ENCODE results near the gene ETF1. TPM values are rescaled to one million over a fixed set of nuclear protein-coding genes. Genes with fewer than 3 reads are reported as not detected.

Gene ETF1
- total RNA-seq, 2 experiments from 2014 or later: 66.7 to 123 TPM

DNA sequence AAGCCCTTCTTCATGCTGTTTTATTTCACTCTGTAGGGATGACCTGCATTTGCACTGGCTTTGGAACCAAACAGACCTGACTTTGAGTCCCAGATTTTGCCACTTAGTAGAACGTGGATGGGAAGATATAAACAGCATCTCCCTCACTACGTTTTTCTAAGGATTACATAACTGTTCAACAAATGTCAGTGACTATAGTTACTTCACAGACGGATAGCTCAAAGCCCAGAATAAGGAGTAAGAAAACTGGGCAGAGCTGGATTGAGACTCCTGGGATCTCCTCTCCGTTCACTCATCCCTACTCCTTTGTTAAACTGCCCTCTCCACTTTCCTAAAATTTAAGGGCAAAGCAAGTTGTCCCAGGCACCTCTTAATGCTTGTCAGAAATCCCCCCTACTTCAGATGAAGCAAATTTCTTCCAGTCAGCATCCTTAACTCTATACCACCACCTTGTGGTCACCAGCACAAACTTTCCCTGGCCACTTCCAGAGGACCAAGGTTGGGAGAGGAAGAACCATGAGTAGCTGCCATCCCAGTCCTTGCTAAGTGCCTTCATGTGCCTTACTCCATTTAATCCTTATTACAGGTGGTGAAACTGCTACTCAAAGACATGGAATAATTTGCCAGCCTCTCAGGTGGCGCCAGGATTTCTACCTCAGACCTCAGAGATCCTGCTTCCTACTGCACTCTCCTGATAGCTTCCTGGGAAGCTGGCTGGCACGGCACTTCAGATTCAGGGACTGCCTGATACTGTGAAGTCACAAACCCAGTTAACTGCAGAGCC is 39.4 kb downstream of the ETF1 start:
- ChIA-PET CTCF (ENCODE audit: unreplicated experiment) (interaction anchor here (0.5 to 1.9 kb wide), 2 partner anchors 45 to 54 kb away, joined by 5 read pairs; no protein-coding TSS in a partner anchor), POLR2A (interaction anchor here (0.6 kb wide), 1 partner anchor 430 kb away, joined by 5 read pairs; no protein-coding TSS in a partner anchor)
- no peaks in the 10 kb centered on the region for H4K20me1 ChIP-seq (ENCODE audit: insufficient read depth, low read length)
- no peak overlapping the region for H3K4me3 ChIP-seq (ENCODE audit: low read depth, low read length, poor library complexity, severe bottlenecking)
- H3K4me2 ChIP-seq (ENCODE audit: low read length): no peak overlapping the region
- no peaks in the 10 kb centered on the region for H3K9me2 ChIP-seq (ENCODE audit: insufficient read depth, low read length)
- no TSS peak for BruUV-seq (replicated peaks)
- DNase-seq (ENCODE audit: low spot score): peak; percentile 68
- TF ChIP-seq, protein P1, sequence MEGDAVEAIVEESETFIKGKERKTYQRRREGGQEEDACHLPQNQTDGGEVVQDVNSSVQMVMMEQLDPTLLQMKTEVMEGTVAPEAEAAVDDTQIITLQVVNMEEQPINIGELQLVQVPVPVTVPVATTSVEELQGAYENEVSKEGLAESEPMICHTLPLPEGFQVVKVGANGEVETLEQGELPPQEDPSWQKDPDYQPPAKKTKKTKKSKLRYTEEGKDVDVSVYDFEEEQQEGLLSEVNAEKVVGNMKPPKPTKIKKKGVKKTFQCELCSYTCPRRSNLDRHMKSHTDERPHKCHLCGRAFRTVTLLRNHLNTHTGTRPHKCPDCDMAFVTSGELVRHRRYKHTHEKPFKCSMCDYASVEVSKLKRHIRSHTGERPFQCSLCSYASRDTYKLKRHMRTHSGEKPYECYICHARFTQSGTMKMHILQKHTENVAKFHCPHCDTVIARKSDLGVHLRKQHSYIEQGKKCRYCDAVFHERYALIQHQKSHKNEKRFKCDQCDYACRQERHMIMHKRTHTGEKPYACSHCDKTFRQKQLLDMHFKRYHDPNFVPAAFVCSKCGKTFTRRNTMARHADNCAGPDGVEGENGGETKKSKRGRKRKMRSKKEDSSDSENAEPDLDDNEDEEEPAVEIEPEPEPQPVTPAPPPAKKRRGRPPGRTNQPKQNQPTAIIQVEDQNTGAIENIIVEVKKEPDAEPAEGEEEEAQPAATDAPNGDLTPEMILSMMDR (conservative IDR thresholded peaks at IDR 0.05; ENCODE audit: low read length): peak; percentile 87
- TF ChIP-seq EZH2phosphoT487 (IDR thresholded peaks at IDR 0.05; ENCODE audit: borderline replicate concordance, low read depth, low read length): no peak
- H3K4me1 ChIP-seq (ENCODE audit: insufficient read depth, low read length, poor library complexity, severe bottlenecking): no peaks in the 10 kb centered on the region
- no peaks in the 10 kb centered on the region for H3K79me2 ChIP-seq (ENCODE audit: insufficient read depth, low read depth, low read length)
- no peak overlapping the region for H2AFZ ChIP-seq (ENCODE audit: low read length)
- H3K36me3 ChIP-seq (ENCODE audit: insufficient read depth, low read length): peaks cover 40% of the 10 kb centered on the region
- no peak overlapping the region for H3K27ac ChIP-seq (ENCODE audit: low read depth, low read length, poor library complexity, severe bottlenecking)
- H3K9me3 ChIP-seq (ENCODE audit: low read length): no peaks in the 10 kb centered on the region
- intact Hi-C loops (cut with micrococcal nuclease; ENCODE audit: unreplicated experiment): loop anchor here (1.0 to 2.0 kb wide), 3 partner anchors 39 to 323 kb away; no protein-coding TSS in a partner anchor

DNA sequence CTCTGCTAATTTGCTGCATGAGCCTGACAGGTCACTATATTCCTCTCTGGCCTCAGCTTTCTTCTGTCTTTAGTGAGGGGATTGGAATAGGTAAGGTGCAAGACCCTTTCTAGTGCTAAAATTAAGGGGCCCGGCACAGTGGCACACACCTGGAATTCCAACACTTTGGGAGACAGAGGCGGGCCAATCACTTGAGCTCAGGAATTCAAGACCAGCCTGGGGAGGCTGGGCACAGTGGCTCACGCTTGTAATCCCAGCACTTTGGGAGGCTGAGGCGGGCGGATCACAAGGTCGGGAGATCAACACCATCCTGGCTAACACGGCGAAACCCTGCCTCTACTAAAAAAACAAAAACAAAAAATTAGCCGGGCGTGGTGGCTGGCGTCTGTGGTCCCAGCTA is 40.5 kb downstream of the ETF1 start:
- H3K27ac ChIP-seq (ENCODE audit: low read depth, low read length, poor library complexity, severe bottlenecking): no peak overlapping the region
- peaks cover 28% of the 10 kb centered on the region for H3K36me3 ChIP-seq (ENCODE audit: insufficient read depth, low read length)
- no peaks in the 10 kb centered on the region for H3K79me2 ChIP-seq (ENCODE audit: insufficient read depth, low read depth, low read length)
- no peak for DNase-seq (ENCODE audit: low spot score)
- H2AFZ ChIP-seq (ENCODE audit: low read length): no peak overlapping the region
- intact Hi-C loops (cut with micrococcal nuclease; ENCODE audit: unreplicated experiment): loop anchor here (2.0 kb wide), 1 partner anchor 322 kb away; no protein-coding TSS in a partner anchor
- no peak overlapping the region for H3K4me3 ChIP-seq (ENCODE audit: low read depth, low read length, poor library complexity, severe bottlenecking)
- POLR2A ChIA-PET: interaction anchor here (0.7 kb wide), 1 partner anchor 53 kb away, joined by 6 read pairs; no protein-coding TSS in a partner anchor
- H3K4me2 ChIP-seq (ENCODE audit: low read length): no peak overlapping the region
- no peaks in the 10 kb centered on the region for H3K9me3 ChIP-seq (ENCODE audit: low read length)
- H3K4me1 ChIP-seq (ENCODE audit: insufficient read depth, low read length, poor library complexity, severe bottlenecking): no peaks in the 10 kb centered on the region
- CTCF ChIA-PET (ENCODE audit: unreplicated experiment): interaction anchor here (0.6 to 1.9 kb wide), 2 partner anchors 53 to 901 kb away, joined by 3 to 5 read pairs; partner anchors contain the start of gene SPATA24
- H3K9me2 ChIP-seq (ENCODE audit: insufficient read depth, low read length): no peaks in the 10 kb centered on the region
- H4K20me1 ChIP-seq (ENCODE audit: insufficient read depth, low read length): no peaks in the 10 kb centered on the region
- no TSS peak for BruUV-seq (replicated peaks)
- no peak for TF ChIP-seq EZH2phosphoT487 (IDR thresholded peaks at IDR 0.05; ENCODE audit: borderline replicate concordance, low read depth, low read length)
- TF ChIP-seq, protein P1 (conservative IDR thresholded peaks at IDR 0.05; ENCODE audit: low read length): no peak
